HepG2 (cell line): ENCODE data around the gene FERMT2. TPM values are rescaled to one million over a fixed set of nuclear protein-coding genes. Genes with fewer than 3 reads are reported as not detected.

Experiments
- ATAC-seq: fragments of 200-7000 bp; cut with Tn5 transposase; 3 replicates; pipeline ENCODE4 v1.9.1; 2020; ENCODE audit warnings: mild to moderate bottlenecking, moderate library complexity
- BruUV-seq: library from RNA; stranded (reverse); fragments of 400-500 nt; replicated peaks from 2 replicates; lab custom pipeline; 2021; lab: Mats Ljungman, UMichigan
- CTCF ChIA-PET: fragments of 300-600 bp; formaldehyde crosslinking; extraction: SDS; loops from one replicate; lab custom pipeline; 2021; ENCODE audit warnings: low total read pairs, inconsistent platforms, low intra/inter-chr PET ratio; lab: Yijun Ruan, JAX
- POLR2A ChIA-PET: fragments of 350-600 bp; sonication (Branson Sonifier 250); formaldehyde crosslinking; loops from one replicate; lab custom pipeline; 2020; ENCODE audit warnings: antibody characterized with exemption, inconsistent platforms; lab: Yijun Ruan, JAX
- DNase-seq: peaks from one replicate; pipeline ENCODE4 v3.0.0-alpha.2; 2015; ENCODE audit warnings: low spot score
- FAIRE-seq: peaks from 3 replicates; lab custom pipeline; 2011; peaks lifted over from hg19 to GRCh38; lab: Jason Lieb, UNC
- H2AFZ ChIP-seq: one replicate; pipeline ENCODE4 v1.6.1; 2011; ENCODE audit warnings: low read length, inconsistent platforms
- H3K27ac ChIP-seq: fragments of 300-600 bp; 3 replicates; pipeline ENCODE4 v1.8.0; 2011; ENCODE audit warnings: mixed run types, mild to moderate bottlenecking, mixed read lengths, low read length, inconsistent platforms; ENCODE audit not compliant: insufficient read depth; ENCODE audit errors: extremely low read length
- H3K27me3 ChIP-seq, 2 experiments: fragments of 200-600 bp in 1 of 2; 2 replicates in 1 of 2; 3 replicates in 1 of 2; pipeline versions ENCODE4 v1.6.0 to v1.8.0; 2011; ENCODE audit warnings: low read length in 2 of 2, mild to moderate bottlenecking in 2 of 2, moderate library complexity in 2 of 2, inconsistent platforms in 1 of 2; ENCODE audit not compliant: insufficient read depth in 2 of 2, control insufficient read depth in 1 of 2
- H3K36me3 ChIP-seq, 2 experiments: fragments of 200-600 bp in 1 of 2; replicated peaks in 1 of 2; 2 replicates in 1 of 2; 3 replicates in 1 of 2; pipeline versions ENCODE4 v1.5.1 to v1.8.0; 2011; ENCODE audit warnings: low read length in 2 of 2, inconsistent platforms in 1 of 2; ENCODE audit not compliant: insufficient read depth in 2 of 2, control insufficient read depth in 1 of 2
- H3K4me1 ChIP-seq: 2 replicates; pipeline ENCODE4 v1.5.1; 2012; ENCODE audit warnings: low read length, inconsistent platforms; ENCODE audit not compliant: insufficient read depth
- H3K4me2 ChIP-seq: 2 replicates; pipeline ENCODE4 v1.6.0; 2011; ENCODE audit warnings: low read depth, low read length, inconsistent platforms
- H3K4me3 ChIP-seq, 3 experiments: fragments of 200-600 bp in 1 of 3; sonication (generic), shearing (Covaris generic) in 1 of 3; replicated peaks in 1 of 3; 2 replicates each; pipeline ENCODE4 v1.5.1; 2011 to 2016; ENCODE audit warnings: low read length in 3 of 3, inconsistent platforms in 2 of 3, low read depth in 2 of 3, mild to moderate bottlenecking in 2 of 3, control low read depth in 1 of 3, mixed read lengths in 1 of 3; ENCODE audit not compliant: insufficient read depth in 1 of 3
- H3K79me2 ChIP-seq: one replicate; pipeline ENCODE4 v1.6.1; 2011; ENCODE audit warnings: low read length, inconsistent platforms; ENCODE audit not compliant: insufficient read depth
- H3K9ac ChIP-seq: 2 replicates; pipeline ENCODE4 v1.6.0; 2011; ENCODE audit warnings: mild to moderate bottlenecking, low read depth, low read length, inconsistent platforms; ENCODE audit not compliant: insufficient read depth
- H3K9me3 ChIP-seq: 2 replicates; pipeline ENCODE4 v1.5.1; 2012; ENCODE audit warnings: mild to moderate bottlenecking, low read length
- H4K20me1 ChIP-seq: 2 replicates; pipeline ENCODE4 v1.6.0; 2011; ENCODE audit warnings: inconsistent platforms, mild to moderate bottlenecking, low read length, moderate library complexity; ENCODE audit not compliant: insufficient read depth
- ATM ChIP-seq: fragments of 450-650 bp; IDR thresholded peaks from 2 replicates; pipeline ENCODE4 v1.7.1; 2017; ENCODE audit warnings: mild to moderate bottlenecking, borderline replicate concordance
- FOXC1 ChIP-seq: sonication (generic); formaldehyde crosslinking; IDR thresholded peaks from 2 replicates; pipeline ENCODE4 v1.8.0; 2022; ENCODE audit warnings: mild to moderate bottlenecking, missing genetic modification reagents, borderline replicate concordance
- GATAD2A ChIP-seq: IDR thresholded peaks from 2 replicates; pipeline ENCODE4 v1.6.1; 2016
- HDAC6 ChIP-seq: fragments of 200-600 bp; sonication (generic); IDR thresholded peaks from 2 replicates; pipeline ENCODE4 v1.7.0; 2017; ENCODE audit warnings: mild to moderate bottlenecking, antibody characterized with exemption, low read length, low read depth
- HOXA7 ChIP-seq: sonication (generic); formaldehyde crosslinking; IDR thresholded peaks from 2 replicates; pipeline ENCODE4 v1.8.1; 2022; ENCODE audit warnings: mild to moderate bottlenecking, missing genetic modification reagents, moderate library complexity
- KDM1A ChIP-seq: IDR thresholded peaks from 2 replicates; pipeline ENCODE4 v1.6.1; 2016; ENCODE audit warnings: missing compliant biosample characterization
- MTF2 ChIP-seq: sonication (generic); formaldehyde crosslinking; IDR thresholded peaks from 2 replicates; pipeline ENCODE4 v1.5.0; 2020; ENCODE audit warnings: missing genetic modification reagents, borderline replicate concordance
- POGZ ChIP-seq: sonication (generic); formaldehyde crosslinking; IDR thresholded peaks from 2 replicates; pipeline ENCODE4 v1.4.0; 2020; ENCODE audit warnings: mild to moderate bottlenecking, missing genetic modification reagents
- PPARG ChIP-seq: conservative IDR thresholded peaks from 2 replicates; pipeline ENCODE4 v1.6.1; 2016; ENCODE audit warnings: missing biosample characterization, missing genetic modification reagents
- SOX6 ChIP-seq, 2 experiments: fragments of 450-650 bp in 1 of 2; sonication (generic) in 1 of 2; formaldehyde crosslinking in 1 of 2; IDR thresholded peaks; 2 replicates each; pipeline versions ENCODE4 v1.4.0 to v1.6.1; 2017 to 2020; ENCODE audit warnings: antibody characterized with exemption in 1 of 2, mild to moderate bottlenecking in 1 of 2, missing genetic modification reagents in 1 of 2
- ZNF678 ChIP-seq: sonication (generic); formaldehyde crosslinking; IDR thresholded peaks from 2 replicates; pipeline ENCODE4 v1.4.0; 2020; ENCODE audit warnings: mild to moderate bottlenecking, missing genetic modification reagents
- ZNF703 ChIP-seq: sonication (generic); formaldehyde crosslinking; IDR thresholded peaks from 2 replicates; pipeline ENCODE4 v1.5.1; 2020; ENCODE audit warnings: missing genetic modification reagents, mild to moderate bottlenecking, moderate library complexity, borderline replicate concordance
- WGBS: methylation state at CpG from one replicate; pipeline ENCODE4 v1.1.6; 2017; ENCODE audit warnings: low lambda C conversion rate; 5-methylcytosine and 5-hydroxymethylcytosine counted together
- in situ Hi-C: cut with HindIII; loops from 2 replicates; pipeline ENCODE4 v1.10.0; 2017; ENCODE audit warnings: low pct_unique_long_range_greater_than_20kb; ENCODE audit not compliant: extremely low pct_ligation_motif_present
- intact Hi-C: fragments of 100-400 bp; cut with micrococcal nuclease; formaldehyde crosslinking; loops from one replicate; pipeline ENCODE4 v1.10.0; 2022; ENCODE audit not compliant: unreplicated experiment
- polyA plus RNA-seq, 8 experiments: library from polyadenylated mRNA; depleted of rRNA in 3 of 8; stranded (reverse) in 7 of 8; unstranded in 1 of 8; fragments of >200 nt; fragmentation: Illumina TruSeq in 4 of 8; extraction: Trizol in 4 of 8; gene quantifications; 2 replicates each; pipeline versions ENCODE4 v1.2.1 to v1.2.3, GENCODE V29; 2011 to 2016; ENCODE audit warnings: low read depth in 4 of 8, missing spikeins in 1 of 8, mixed read lengths in 1 of 8; ENCODE audit not compliant: insufficient read depth in 1 of 8
- total RNA-seq, 5 experiments: library from RNA; depleted of rRNA; stranded (reverse); fragments of >200 nt; fragmentation: Illumina TruSeq; extraction: Trizol; gene quantifications; 2 replicates each; pipeline ENCODE4 v1.2.3, GENCODE V29; 2016; ENCODE audit warnings: low read depth in 1 of 5
- TF ChIP-seq, protein P1 (sequence below): sonication (generic); formaldehyde crosslinking; IDR thresholded peaks from 2 replicates; pipeline ENCODE4 v1.4.0; 2020; ENCODE audit warnings: missing genetic modification reagents, borderline replicate concordance
- TF ChIP-seq, protein P2 (sequence below): sonication (generic); formaldehyde crosslinking; IDR thresholded peaks from 2 replicates; pipeline ENCODE4 v1.5.0; 2020; ENCODE audit warnings: mild to moderate bottlenecking, missing genetic modification reagents
- TF ChIP-seq, protein P3 (sequence below): sonication (generic); formaldehyde crosslinking; IDR thresholded peaks from 2 replicates; pipeline ENCODE4 v1.5.0; 2020; ENCODE audit warnings: missing genetic modification reagents

The FERMT2 gene
- total and polyA plus RNA-seq, 2 of the 13 experiments (the other 11 are each of a cell fraction or from before 2014, with no cell fraction given), result 36.2 to 60.4 TPM

DNA sequence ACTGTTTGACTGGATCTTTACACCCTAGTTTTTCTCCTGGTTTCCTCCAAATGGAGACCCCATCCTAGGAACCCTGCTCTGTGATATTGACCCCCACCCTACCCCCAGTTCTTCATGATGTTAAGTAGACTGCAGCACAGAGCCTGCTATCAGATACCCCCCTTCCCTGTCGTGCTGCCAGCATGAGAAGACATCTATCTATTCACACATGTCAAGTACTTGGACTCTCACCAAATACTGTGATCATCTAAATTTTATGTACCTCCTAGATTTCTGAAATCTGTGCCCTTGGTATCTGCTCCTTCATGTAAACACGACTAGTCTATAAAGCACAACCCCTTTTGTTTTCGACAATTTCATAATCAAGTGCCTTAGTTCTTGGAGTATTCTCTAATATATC, 38.9 kb downstream of the FERMT2 start:
- TF ChIP-seq SOX6 (IDR thresholded peaks at IDR 0.05) (no peak), SOX6 (CRISPR knock-in tag; IDR thresholded peaks at IDR 0.05) (no peak), HDAC6 (no peak), KDM1A (no peak), MTF2 (CRISPR knock-in tag) (no peak), POGZ (CRISPR knock-in tag) (no peak), FOXC1 (CRISPR knock-in tag) (no peak), ATM (no peak), PPARG (CRISPR knock-in tag) (no peak), GATAD2A (CRISPR knock-in tag) (no peak), ZNF678 (CRISPR knock-in tag) (no peak), ZNF703 (CRISPR knock-in tag) (no peak), HOXA7 (CRISPR knock-in tag) (no peak)
- TF ChIP-seq, protein P1, sequence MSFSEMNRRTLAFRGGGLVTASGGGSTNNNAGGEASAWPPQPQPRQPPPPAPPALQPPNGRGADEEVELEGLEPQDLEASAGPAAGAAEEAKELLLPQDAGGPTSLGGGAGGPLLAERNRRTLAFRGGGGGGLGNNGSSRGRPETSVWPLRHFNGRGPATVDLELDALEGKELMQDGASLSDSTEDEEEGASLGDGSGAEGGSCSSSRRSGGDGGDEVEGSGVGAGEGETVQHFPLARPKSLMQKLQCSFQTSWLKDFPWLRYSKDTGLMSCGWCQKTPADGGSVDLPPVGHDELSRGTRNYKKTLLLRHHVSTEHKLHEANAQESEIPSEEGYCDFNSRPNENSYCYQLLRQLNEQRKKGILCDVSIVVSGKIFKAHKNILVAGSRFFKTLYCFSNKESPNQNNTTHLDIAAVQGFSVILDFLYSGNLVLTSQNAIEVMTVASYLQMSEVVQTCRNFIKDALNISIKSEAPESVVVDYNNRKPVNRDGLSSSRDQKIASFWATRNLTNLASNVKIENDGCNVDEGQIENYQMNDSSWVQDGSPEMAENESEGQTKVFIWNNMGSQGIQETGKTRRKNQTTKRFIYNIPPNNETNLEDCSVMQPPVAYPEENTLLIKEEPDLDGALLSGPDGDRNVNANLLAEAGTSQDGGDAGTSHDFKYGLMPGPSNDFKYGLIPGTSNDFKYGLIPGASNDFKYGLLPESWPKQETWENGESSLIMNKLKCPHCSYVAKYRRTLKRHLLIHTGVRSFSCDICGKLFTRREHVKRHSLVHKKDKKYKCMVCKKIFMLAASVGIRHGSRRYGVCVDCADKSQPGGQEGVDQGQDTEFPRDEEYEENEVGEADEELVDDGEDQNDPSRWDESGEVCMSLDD, result no peak
- TF ChIP-seq, protein P2, sequence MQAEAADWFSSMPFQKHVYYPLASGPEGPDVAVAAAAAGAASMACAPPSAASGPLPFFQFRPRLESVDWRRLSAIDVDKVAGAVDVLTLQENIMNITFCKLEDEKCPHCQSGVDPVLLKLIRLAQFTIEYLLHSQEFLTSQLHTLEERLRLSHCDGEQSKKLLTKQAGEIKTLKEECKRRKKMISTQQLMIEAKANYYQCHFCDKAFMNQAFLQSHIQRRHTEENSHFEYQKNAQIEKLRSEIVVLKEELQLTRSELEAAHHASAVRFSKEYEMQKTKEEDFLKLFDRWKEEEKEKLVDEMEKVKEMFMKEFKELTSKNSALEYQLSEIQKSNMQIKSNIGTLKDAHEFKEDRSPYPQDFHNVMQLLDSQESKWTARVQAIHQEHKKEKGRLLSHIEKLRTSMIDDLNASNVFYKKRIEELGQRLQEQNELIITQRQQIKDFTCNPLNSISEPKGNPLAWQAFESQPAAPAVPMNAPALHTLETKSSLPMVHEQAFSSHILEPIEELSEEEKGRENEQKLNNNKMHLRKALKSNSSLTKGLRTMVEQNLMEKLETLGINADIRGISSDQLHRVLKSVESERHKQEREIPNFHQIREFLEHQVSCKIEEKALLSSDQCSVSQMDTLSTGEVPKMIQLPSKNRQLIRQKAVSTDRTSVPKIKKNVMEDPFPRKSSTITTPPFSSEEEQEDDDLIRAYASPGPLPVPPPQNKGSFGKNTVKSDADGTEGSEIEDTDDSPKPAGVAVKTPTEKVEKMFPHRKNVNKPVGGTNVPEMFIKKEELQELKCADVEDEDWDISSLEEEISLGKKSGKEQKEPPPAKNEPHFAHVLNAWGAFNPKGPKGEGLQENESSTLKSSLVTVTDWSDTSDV, result no peak
- TF ChIP-seq, protein P3, sequence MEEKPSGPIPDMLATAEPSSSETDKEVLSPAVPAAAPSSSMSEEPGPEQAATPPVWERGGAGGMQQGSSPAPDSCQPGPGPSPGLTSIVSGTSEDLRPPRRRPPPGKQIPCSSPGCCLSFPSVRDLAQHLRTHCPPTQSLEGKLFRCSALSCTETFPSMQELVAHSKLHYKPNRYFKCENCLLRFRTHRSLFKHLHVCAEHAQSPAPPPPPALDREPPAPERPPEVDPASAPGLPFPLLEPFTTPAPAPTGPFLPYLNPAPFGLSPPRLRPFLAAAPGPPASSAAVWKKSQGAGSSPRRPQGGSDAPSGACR (CRISPR knock-in tag), result no peak
- H3K27me3 ChIP-seq, result no peaks in the 10 kb centered on the region
- DNase-seq (no peak), FAIRE-seq (no peak), ATAC-seq (no peak)
- POLR2A ChIA-PET, result no interaction called here
- intact Hi-C loops, result no loop called here
- H3K4me1 ChIP-seq, result no peaks in the 10 kb centered on the region
- no peak overlapping the region for H2AFZ ChIP-seq
- H3K4me2 ChIP-seq, result no peak overlapping the region
- H3K27ac ChIP-seq, result no peak overlapping the region
- H3K4me3 ChIP-seq, result no peak overlapping the region
- H3K36me3 ChIP-seq, result peaks cover 8 to 21% of the 10 kb centered on the region in 2 experiments
- in situ Hi-C loops, result no loop called here
- H3K79me2 ChIP-seq, result peaks cover 12% of the 10 kb centered on the region
- H3K9ac ChIP-seq, result no peak overlapping the region
- CTCF ChIA-PET, result no interaction called here
- no TSS peak for BruUV-seq
- 94% methylated on average over 3 of the region's 3 CpGs for WGBS
- no peaks in the 10 kb centered on the region for H4K20me1 ChIP-seq
- no peaks in the 10 kb centered on the region for H3K9me3 ChIP-seq
